H9 (cell line): Measurements from ENCODE around the gene RAP1GAP. TPM values are rescaled to one million over a fixed set of nuclear protein-coding genes. Genes with fewer than 3 reads are reported as not detected.

Experiments
- DNase-seq: peaks from one replicate; pipeline ENCODE4 v3.0.0-alpha.2; 2017
- H2AFZ ChIP-seq: one replicate; pipeline ENCODE4 v1.6.1; 2013; ENCODE audit warnings: mild to moderate bottlenecking, low read length, control low read depth, moderate library complexity
- H2AK5ac ChIP-seq: 2 replicates; pipeline ENCODE4 v1.6.1; 2013; ENCODE audit warnings: low read length, control low read depth, mixed read lengths; ENCODE audit not compliant: insufficient read length
- H2BK120ac ChIP-seq: one replicate; pipeline ENCODE4 v1.6.1; 2013; ENCODE audit warnings: low read depth, mild to moderate bottlenecking, low read length, control low read depth, inconsistent platforms; ENCODE audit not compliant: poor library complexity, severe bottlenecking
- H2BK12ac ChIP-seq: 2 replicates; pipeline ENCODE4 v1.6.1; 2013; ENCODE audit warnings: low read length, control low read depth, mixed read lengths, low read depth; ENCODE audit not compliant: insufficient read length
- H2BK15ac ChIP-seq: 2 replicates; pipeline ENCODE4 v1.6.1; 2013; ENCODE audit warnings: low read depth, low read length, control low read depth
- H2BK20ac ChIP-seq: one replicate; pipeline ENCODE4 v1.6.1; 2013; ENCODE audit warnings: low read depth, mild to moderate bottlenecking, low read length, control low read depth, inconsistent platforms; ENCODE audit not compliant: poor library complexity, severe bottlenecking
- H2BK5ac ChIP-seq: 2 replicates; pipeline ENCODE4 v1.6.1; 2013; ENCODE audit warnings: low read length, control low read depth, mixed read lengths; ENCODE audit not compliant: insufficient read length
- H3K14ac ChIP-seq: 2 replicates; pipeline ENCODE4 v1.6.1; 2013; ENCODE audit warnings: low read length, control low read depth; ENCODE audit not compliant: insufficient read depth
- H3K18ac ChIP-seq: 2 replicates; pipeline ENCODE4 v1.6.1; 2013; ENCODE audit warnings: low read depth, mild to moderate bottlenecking, mixed read lengths, low read length, control low read depth; ENCODE audit not compliant: insufficient read length
- H3K23ac ChIP-seq: 2 replicates; pipeline ENCODE4 v1.6.1; 2013; ENCODE audit warnings: low read length, control low read depth, mixed read lengths, low read depth; ENCODE audit not compliant: insufficient read length
- H3K23me2 ChIP-seq: 2 replicates; pipeline ENCODE4 v1.6.1; 2013; ENCODE audit warnings: low read depth, mild to moderate bottlenecking, mixed read lengths, low read length, control low read depth; ENCODE audit not compliant: insufficient read length, poor library complexity, severe bottlenecking
- H3K27ac ChIP-seq: 2 replicates; pipeline ENCODE4 v1.5.1; 2013; ENCODE audit warnings: low read length, control low read depth, mixed read lengths, low read depth; ENCODE audit not compliant: insufficient read length
- H3K27me3 ChIP-seq: 2 replicates; pipeline ENCODE4 v1.6.1; 2013; ENCODE audit warnings: low read length, control low read depth, inconsistent platforms; ENCODE audit not compliant: insufficient read depth
- H3K4ac ChIP-seq: 2 replicates; pipeline ENCODE4 v1.6.1; 2013; ENCODE audit warnings: low read depth, mild to moderate bottlenecking, control low read depth, inconsistent platforms, low read length, moderate library complexity
- H3K4me1 ChIP-seq: 2 replicates; pipeline ENCODE4 v1.6.1; 2013; ENCODE audit warnings: low read length, control low read depth, inconsistent platforms; ENCODE audit not compliant: insufficient read depth
- H3K4me2 ChIP-seq: 2 replicates; pipeline ENCODE4 v1.6.1; 2013; ENCODE audit warnings: low read length, control low read depth, mixed read lengths; ENCODE audit not compliant: insufficient read length, insufficient read depth
- H3K56ac ChIP-seq: 2 replicates; pipeline ENCODE4 v1.6.1; 2013; ENCODE audit warnings: low read depth, mild to moderate bottlenecking, mixed read lengths, low read length, control low read depth; ENCODE audit not compliant: insufficient read length
- H3K79me1 ChIP-seq: 2 replicates; pipeline ENCODE4 v1.6.1; 2013; ENCODE audit warnings: low read depth, mild to moderate bottlenecking, moderate library complexity, low read length, control low read depth, inconsistent platforms; ENCODE audit not compliant: insufficient read depth, poor library complexity, severe bottlenecking
- H3K79me2 ChIP-seq: 2 replicates; pipeline ENCODE4 v1.6.1; 2013; ENCODE audit warnings: low read length, control low read depth, inconsistent platforms; ENCODE audit not compliant: insufficient read depth
- H3K9ac ChIP-seq: 2 replicates; pipeline ENCODE4 v1.6.1; 2013; ENCODE audit warnings: low read length, control low read depth, mixed read lengths; ENCODE audit not compliant: insufficient read length; ENCODE audit errors: extremely low read depth
- H3K9me3 ChIP-seq: one replicate; pipeline ENCODE4 v1.6.1; 2013; ENCODE audit warnings: low read depth, low read length, inconsistent platforms; ENCODE audit not compliant: control insufficient read depth
- H3T11ph ChIP-seq: one replicate; pipeline ENCODE4 v1.6.1; 2013; ENCODE audit warnings: mild to moderate bottlenecking, low read length, control low read depth, inconsistent platforms
- H4K20me1 ChIP-seq: one replicate; pipeline ENCODE4 v1.6.1; 2013; ENCODE audit not compliant: control insufficient read depth, insufficient read length, insufficient read depth
- H4K5ac ChIP-seq: 2 replicates; pipeline ENCODE4 v1.6.1; 2013; ENCODE audit warnings: low read depth, mild to moderate bottlenecking, mixed read lengths, low read length, control low read depth; ENCODE audit not compliant: insufficient read length
- H4K8ac ChIP-seq: replicated peaks from 2 replicates; pipeline ENCODE4 v1.6.1; 2013; ENCODE audit warnings: low read length, control low read depth, mixed read lengths, low read depth; ENCODE audit not compliant: insufficient read length
- H4K91ac ChIP-seq: 2 replicates; pipeline ENCODE4 v1.6.1; 2013; ENCODE audit warnings: low read depth, mild to moderate bottlenecking, moderate library complexity, mixed read lengths, low read length, control low read depth; ENCODE audit not compliant: insufficient read length
- H3K27ac Mint-ChIP-seq, 3 experiments: 2 replicates in 2 of 3; 3 replicates in 1 of 3; pipeline ENCODE4 v1.8.0; 2020 to 2021; ENCODE audit warnings: mixed read lengths in 3 of 3, mild to moderate bottlenecking in 1 of 3, moderate library complexity in 1 of 3
- H3K27me3 Mint-ChIP-seq: 2 replicates; pipeline ENCODE4 v1.8.0; 2021; ENCODE audit warnings: low read depth, mild to moderate bottlenecking, moderate library complexity, mixed read lengths
- H3K36me3 Mint-ChIP-seq, 3 experiments: 2 replicates in 2 of 3; 3 replicates in 1 of 3; pipeline ENCODE4 v1.8.0; 2020 to 2021; ENCODE audit warnings: low read depth in 3 of 3, mixed read lengths in 3 of 3; ENCODE audit not compliant: insufficient read depth in 1 of 3
- H3K4me1 Mint-ChIP-seq, 2 experiments: 2 replicates each; pipeline ENCODE4 v1.8.0; 2020; ENCODE audit warnings: mixed read lengths in 2 of 2
- H3K4me3 Mint-ChIP-seq, 2 experiments: 2 replicates in 1 of 2; 3 replicates in 1 of 2; pipeline ENCODE4 v1.8.0; 2020 to 2021; ENCODE audit warnings: mild to moderate bottlenecking in 2 of 2, mixed read lengths in 2 of 2, moderate library complexity in 1 of 2
- H3K9me3 Mint-ChIP-seq, 2 experiments: 2 replicates in 1 of 2; 3 replicates in 1 of 2; pipeline ENCODE4 v1.8.0; 2020; ENCODE audit warnings: mild to moderate bottlenecking in 2 of 2, mixed read lengths in 2 of 2, moderate library complexity in 1 of 2
- WGBS: extraction: QIAGEN DNeasy Blood & Tissue Kit; methylation state at CpG from one replicate; pipeline ENCODE4 v1.1.7; 2013; ENCODE audit warnings: missing lambda C conversion rate, low lambda C conversion rate, mixed read lengths; ENCODE audit not compliant: insufficient read length; ENCODE audit errors: extremely low coverage; 5-methylcytosine and 5-hydroxymethylcytosine counted together
- total RNA-seq: library from RNA; stranded (reverse); gene quantifications from 2 replicates; pipeline ENCODE4 v1.2.1, GENCODE V29; 2021
- TF ChIP-seq, protein P1 (sequence below): fragments of 200-600 bp; sonication (generic); conservative IDR thresholded peaks from 3 replicates; pipeline ENCODE4 v1.8.0; 2021; ENCODE audit warnings: antibody characterized with exemption, mild to moderate bottlenecking

RAP1GAP gene
- total RNA-seq, 1 experiment from 2014 or later = 7.9 TPM

DNA sequence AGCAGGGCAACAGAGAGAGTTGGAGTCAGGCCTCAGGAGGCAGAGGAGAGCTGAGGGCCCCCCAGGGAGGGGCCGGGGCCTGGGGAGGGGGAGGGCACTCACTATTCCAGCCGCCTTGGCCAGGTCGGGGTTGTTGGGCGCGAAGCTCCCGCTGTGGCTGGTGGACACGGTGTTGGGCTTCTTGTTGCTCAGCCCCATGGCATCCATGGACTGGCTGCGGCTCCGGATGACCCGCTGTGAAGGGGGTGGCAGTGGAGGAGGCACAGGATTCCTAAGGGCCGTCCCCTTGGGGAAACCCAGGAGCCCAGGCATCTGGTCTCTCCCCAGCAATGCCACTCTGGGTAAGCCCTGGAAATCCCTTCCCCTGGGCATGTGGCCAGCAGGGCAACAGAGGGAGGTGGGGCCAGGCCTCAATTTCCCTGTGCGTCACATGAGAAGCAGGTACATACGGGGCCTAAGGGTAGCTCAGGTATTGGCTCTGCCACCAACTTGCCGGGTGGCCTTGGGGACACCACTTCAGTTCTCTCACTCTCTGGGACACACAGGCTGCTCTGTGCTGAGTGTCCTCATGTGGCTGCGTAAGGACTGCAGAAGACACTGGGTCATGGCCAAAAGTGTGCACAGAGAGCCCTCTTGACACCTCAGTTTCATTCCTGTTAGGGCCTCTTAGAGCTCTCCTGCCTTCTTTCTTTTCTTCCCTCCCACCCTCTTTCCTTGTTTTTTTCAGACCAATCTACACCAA, 63.0 kb downstream of the RAP1GAP start:
- Mint-ChIP-seq H3K27ac (no peak overlapping the region), H3K4me1 (peaks cover 8 to 32% of the 10 kb centered on the region in 2 experiments), H3K27me3 (no peaks in the 10 kb centered on the region; the same call in 1 of the 2 replicates), H3K36me3 (no peaks in the 10 kb centered on the region; a peak in 1 of 7 replicates), H3K9me3 (no peaks in the 10 kb centered on the region; a peak in 2 of 5 replicates), H3K4me3 (no peak overlapping the region)
- no CpG with 5 or more reads among the region's 15 CpGs for WGBS
- H3K79me2 ChIP-seq = no peaks in the 10 kb centered on the region
- H2BK20ac ChIP-seq = no peak overlapping the region
- 0 out of 2 replicates have a peak, but pooled peaks cover 2% of the 10 kb centered on the region for H3K4me1 ChIP-seq
- H2BK15ac ChIP-seq = no peak overlapping the region
- no peak overlapping the region for H3K18ac ChIP-seq
- no peaks in the 10 kb centered on the region for H3K23me2 ChIP-seq
- H3K56ac ChIP-seq = no peak overlapping the region
- no peak overlapping the region for H3K27ac ChIP-seq
- no peak overlapping the region for H2BK120ac ChIP-seq
- TF ChIP-seq, protein P1, sequence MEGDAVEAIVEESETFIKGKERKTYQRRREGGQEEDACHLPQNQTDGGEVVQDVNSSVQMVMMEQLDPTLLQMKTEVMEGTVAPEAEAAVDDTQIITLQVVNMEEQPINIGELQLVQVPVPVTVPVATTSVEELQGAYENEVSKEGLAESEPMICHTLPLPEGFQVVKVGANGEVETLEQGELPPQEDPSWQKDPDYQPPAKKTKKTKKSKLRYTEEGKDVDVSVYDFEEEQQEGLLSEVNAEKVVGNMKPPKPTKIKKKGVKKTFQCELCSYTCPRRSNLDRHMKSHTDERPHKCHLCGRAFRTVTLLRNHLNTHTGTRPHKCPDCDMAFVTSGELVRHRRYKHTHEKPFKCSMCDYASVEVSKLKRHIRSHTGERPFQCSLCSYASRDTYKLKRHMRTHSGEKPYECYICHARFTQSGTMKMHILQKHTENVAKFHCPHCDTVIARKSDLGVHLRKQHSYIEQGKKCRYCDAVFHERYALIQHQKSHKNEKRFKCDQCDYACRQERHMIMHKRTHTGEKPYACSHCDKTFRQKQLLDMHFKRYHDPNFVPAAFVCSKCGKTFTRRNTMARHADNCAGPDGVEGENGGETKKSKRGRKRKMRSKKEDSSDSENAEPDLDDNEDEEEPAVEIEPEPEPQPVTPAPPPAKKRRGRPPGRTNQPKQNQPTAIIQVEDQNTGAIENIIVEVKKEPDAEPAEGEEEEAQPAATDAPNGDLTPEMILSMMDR = no peak
- H3K4ac ChIP-seq = no peak overlapping the region
- no peak overlapping the region for H4K5ac ChIP-seq
- H3K9me3 ChIP-seq = no peaks in the 10 kb centered on the region
- no peak overlapping the region for H3T11ph ChIP-seq
- no peak overlapping the region for H2AFZ ChIP-seq
- no peak overlapping the region for H2AK5ac ChIP-seq
- H3K9ac ChIP-seq = no peak overlapping the region
- no peak overlapping the region for H3K14ac ChIP-seq
- no peak overlapping the region for H4K91ac ChIP-seq
- no peak overlapping the region for H3K23ac ChIP-seq
- no peak for DNase-seq
- H2BK12ac ChIP-seq = no peak overlapping the region
- no peaks in the 10 kb centered on the region for H4K20me1 ChIP-seq
- H3K79me1 ChIP-seq = no peaks in the 10 kb centered on the region
- H3K4me2 ChIP-seq = no peak overlapping the region
- no peaks in the 10 kb centered on the region for H3K27me3 ChIP-seq
- H2BK5ac ChIP-seq = no peak overlapping the region
- no peak overlapping the region for H4K8ac ChIP-seq
